GM12878 (cell line): ENCODE results near the gene MTA3. TPM values are rescaled to one million over a fixed set of nuclear protein-coding genes. Genes with fewer than 3 reads are reported as not detected.

ENCODE experiments used
- ATAC-seq: fragments of 200-7000 bp; cut with Tn5 transposase; 3 replicates; pipeline ENCODE4 v1.9.1; 2020; ENCODE audit warnings: mild to moderate bottlenecking, moderate library complexity
- BruUV-seq: library from RNA; stranded (reverse); fragments of 400-500 nt; replicated peaks from 2 replicates; lab custom pipeline; 2021; lab: Mats Ljungman, UMichigan
- CTCF ChIA-PET: fragments of 300-600 bp; sonication (Branson Sonifier 250); formaldehyde crosslinking; extraction: SDS; loops from one replicate; lab custom pipeline; 2021; ENCODE audit warnings: inconsistent platforms; lab: Yijun Ruan, JAX
- POLR2A ChIA-PET: fragments of 350-600 bp; formaldehyde crosslinking; extraction: SDS; loops from one replicate; lab custom pipeline; 2021; ENCODE audit warnings: inconsistent platforms; lab: Charles Lee
- RAD21 ChIA-PET: fragments of 300-600 bp; sonication (Branson Sonifier 250); formaldehyde crosslinking; loops from one replicate; lab custom pipeline; 2023; ENCODE audit warnings: antibody characterized with exemption; ENCODE audit not compliant: unreplicated experiment; lab: Charles Lee
- SMC1A ChIA-PET: fragments of 300-600 bp; sonication (Branson Sonifier 250); formaldehyde crosslinking; loops from one replicate; lab custom pipeline; 2023; ENCODE audit not compliant: unreplicated experiment, uncharacterized antibody; lab: Charles Lee
- DNase-seq: peaks from one replicate; pipeline ENCODE4 v3.0.0-alpha.2; 2011; ENCODE audit warnings: low read depth, low spot score
- FAIRE-seq: peaks from 3 replicates; lab custom pipeline; 2011; peaks lifted over from hg19 to GRCh38; lab: Jason Lieb, UNC
- H2AFZ ChIP-seq: 2 replicates; pipeline ENCODE4 v1.6.0; 2011; ENCODE audit warnings: low read depth, low read length, control low read depth; ENCODE audit not compliant: control insufficient read depth
- H3K27ac ChIP-seq: 2 replicates; pipeline ENCODE4 v1.5.1; 2011; ENCODE audit warnings: control low read depth; ENCODE audit not compliant: control insufficient read depth, insufficient read depth
- H3K27me3 ChIP-seq, 2 experiments: replicated peaks in 1 of 2; 2 replicates each; pipeline versions ENCODE4 v1.6.0 to v1.6.1; 2011; ENCODE audit warnings: low read length in 1 of 2; ENCODE audit not compliant: control insufficient read depth in 2 of 2, insufficient read depth in 2 of 2
- H3K36me3 ChIP-seq, 2 experiments: 2 replicates each; pipeline ENCODE4 v1.5.1; 2011; ENCODE audit warnings: low read length in 1 of 2; ENCODE audit not compliant: control insufficient read depth in 2 of 2, insufficient read depth in 2 of 2
- H3K4me1 ChIP-seq: 2 replicates; pipeline ENCODE4 v1.6.1; 2011; ENCODE audit warnings: mild to moderate bottlenecking, low read length, moderate library complexity, mixed read lengths; ENCODE audit not compliant: control insufficient read depth, insufficient read depth
- H3K4me2 ChIP-seq: 2 replicates; pipeline ENCODE4 v1.6.0; 2011; ENCODE audit warnings: control low read depth; ENCODE audit not compliant: control insufficient read depth, insufficient read depth
- H3K4me3 ChIP-seq: fragments of 200-600 bp; sonication (generic); 2 replicates; pipeline ENCODE4 v1.5.1; 2016
- H3K79me2 ChIP-seq: 2 replicates; pipeline ENCODE4 v1.6.0; 2011; ENCODE audit warnings: low read length; ENCODE audit not compliant: control insufficient read depth, insufficient read depth
- H3K9ac ChIP-seq: 2 replicates; pipeline ENCODE4 v1.8.0; 2011; ENCODE audit warnings: low read length, control low read depth, mixed read lengths; ENCODE audit not compliant: control insufficient read depth, insufficient read depth
- H3K9me3 ChIP-seq: replicated peaks from 3 replicates; pipeline ENCODE4 v1.5.1; 2011; ENCODE audit warnings: mild to moderate bottlenecking, low read length; ENCODE audit not compliant: control insufficient read depth, insufficient read depth
- H4K20me1 ChIP-seq: 2 replicates; pipeline ENCODE4 v1.6.0; 2011; ENCODE audit not compliant: control insufficient read depth, insufficient read depth
- ASH2L ChIP-seq: fragments of 300-600, 200-600 bp; sonication (generic); IDR thresholded peaks from 2 replicates; pipeline ENCODE4 v1.6.1; 2017; ENCODE audit warnings: low read depth, mild to moderate bottlenecking, borderline replicate concordance
- BHLHE40 ChIP-seq, 2 experiments: fragments of 450-650 bp in 1 of 2; IDR thresholded peaks; 2 replicates each; pipeline ENCODE4 v1.6.1; 2011 to 2017; ENCODE audit warnings: low read depth in 2 of 2, borderline replicate concordance in 1 of 2, improper control_type of control experiment in 1 of 2, low read length in 1 of 2, mild to moderate bottlenecking in 1 of 2
- CREB1 ChIP-seq: IDR thresholded peaks from 2 replicates; pipeline ENCODE4 v1.6.1; 2012; ENCODE audit warnings: low read depth, mild to moderate bottlenecking, inconsistent platforms
- EP300 ChIP-seq, 2 experiments: fragments of 150-350 bp in 1 of 2; IDR thresholded peaks; 2 replicates each; pipeline ENCODE4 v1.6.1; 2011 to 2012; ENCODE audit warnings: low read depth in 2 of 2, low read length in 2 of 2, borderline replicate concordance in 1 of 2, improper control_type of control experiment in 1 of 2, inconsistent platforms in 1 of 2; ENCODE audit not compliant: control insufficient read depth in 1 of 2
- FOXM1 ChIP-seq: IDR thresholded peaks from 2 replicates; pipeline ENCODE4 v1.6.1; 2012; ENCODE audit warnings: low read depth, mild to moderate bottlenecking, inconsistent platforms, low read length, moderate library complexity
- HDGF ChIP-seq: fragments of 450-650 bp; IDR thresholded peaks from 2 replicates; pipeline ENCODE4 v1.6.1; 2016; ENCODE audit warnings: antibody characterized with exemption
- MEF2A ChIP-seq: IDR thresholded peaks from 2 replicates; pipeline ENCODE4 v1.6.1; 2011; ENCODE audit warnings: low read depth, mild to moderate bottlenecking, low read length, moderate library complexity; ENCODE audit not compliant: insufficient read depth
- SIX5 ChIP-seq: IDR thresholded peaks from 2 replicates; pipeline ENCODE4 v1.6.1; 2011; ENCODE audit warnings: mild to moderate bottlenecking, low read depth, low read length, moderate library complexity; ENCODE audit not compliant: severe bottlenecking
- ZSCAN29 ChIP-seq: fragments of 450-650 bp; IDR thresholded peaks from 2 replicates; pipeline ENCODE4 v1.6.1; 2017; ENCODE audit warnings: mild to moderate bottlenecking, moderate library complexity
- WGBS: methylation state at CpG from one replicate; pipeline ENCODE4 v1.1.6; 2016; ENCODE audit warnings: low lambda C conversion rate; ENCODE audit not compliant: insufficient replicate concordance, insufficient coverage; ENCODE audit errors: missing lambda C conversion rate; 5-methylcytosine and 5-hydroxymethylcytosine counted together
- in situ Hi-C: fragments of 300-500 bp; cut with MboI; formaldehyde crosslinking; loops from 9 replicates; pipeline ENCODE4 v1.14.3; 2018; ENCODE audit warnings: mixed read lengths
- intact Hi-C: fragments of 100-400 bp; cut with micrococcal nuclease; formaldehyde crosslinking; loops from one replicate; pipeline ENCODE4 v1.14.2; 2022; ENCODE audit not compliant: unreplicated experiment
- polyA plus RNA-seq, 11 experiments: library from polyadenylated mRNA; depleted of rRNA in 4 of 11; unstranded in 6 of 11; stranded (reverse) in 5 of 11; fragments of >200 nt; fragmentation: Nextera tagmentation in 4 of 11; fragmentation: Illumina TruSeq in 1 of 11; extraction: Ambion mirVana in 4 of 11; extraction: Trizol in 1 of 11; gene quantifications; 1 replicate in 1 of 11; 2 replicates in 10 of 11; pipeline versions ENCODE4 v1.2.1 to v1.2.3, GENCODE V29; 2011 to 2016; ENCODE audit warnings: inconsistent platforms in 2 of 11, missing spikeins in 2 of 11, low read depth in 1 of 11
- total RNA-seq, 4 experiments: library from RNA; depleted of rRNA in 3 of 4; stranded (reverse); fragments of >200 nt in 3 of 4; fragmentation: Illumina TruSeq in 1 of 4; extraction: Trizol in 1 of 4; gene quantifications; 2 replicates each; pipeline versions ENCODE4 v1.2.1 to v1.2.3, GENCODE V29; 2013 to 2021
- TF ChIP-seq, protein P1 (sequence below): fragments of 450-650 bp; IDR thresholded peaks from 2 replicates; pipeline ENCODE4 v1.6.1; 2017; ENCODE audit warnings: mild to moderate bottlenecking, low read depth, inconsistent platforms; ENCODE audit not compliant: poor library complexity, severe bottlenecking
- TF ChIP-seq, protein P2 (sequence below): fragments of 450-650 bp; conservative IDR thresholded peaks from 2 replicates; pipeline ENCODE4 v1.6.1; 2017; ENCODE audit warnings: mild to moderate bottlenecking, moderate library complexity
- TF ChIP-seq, protein P3 (sequence below): IDR thresholded peaks from 2 replicates; pipeline ENCODE4 v1.6.1; 2012; ENCODE audit warnings: low read depth, low read length, improper control_type of control experiment

MTA3 gene
- total and polyA plus RNA-seq, 10 of the 15 experiments (the other 5 are each of a cell fraction or from before 2014, with no cell fraction given) = 17.6 to 45.5 (median 26.5) TPM

DNA sequence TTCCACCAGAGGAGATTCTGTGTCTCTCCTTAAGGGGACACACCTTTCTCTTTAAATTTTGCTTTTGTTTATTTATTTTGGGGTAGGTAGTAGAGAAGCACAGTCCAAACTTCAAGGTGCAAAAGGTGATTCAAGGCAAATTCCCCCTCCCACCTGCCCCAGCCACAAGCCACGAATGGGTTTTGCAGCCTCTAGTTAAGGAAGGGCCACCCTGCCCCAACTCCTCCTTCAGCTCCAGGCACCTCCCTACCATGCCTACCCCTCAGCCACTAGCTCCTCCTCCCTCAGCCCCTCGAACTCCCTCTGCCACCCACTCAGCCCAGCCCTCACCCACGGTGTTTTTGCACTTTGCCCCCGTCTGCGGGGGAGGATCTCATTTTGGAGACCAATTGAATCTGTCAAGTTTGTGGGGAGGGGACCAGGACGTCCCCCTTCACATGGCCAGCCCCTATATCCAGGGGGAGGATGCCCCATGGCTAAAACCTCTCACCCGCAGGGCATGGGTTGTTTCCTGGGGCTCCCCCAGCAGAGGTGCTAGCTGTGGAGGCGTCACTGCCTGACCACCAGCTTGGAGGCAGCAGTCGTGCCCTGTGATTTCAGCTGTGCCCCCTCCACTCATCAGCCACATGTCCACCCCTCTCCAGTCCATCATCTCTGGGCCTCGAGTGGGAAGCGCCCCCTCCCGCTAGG lies 219.5 kb downstream of the MTA3 start (continued):
- 0 out of 4 replicates have a peak, but pooled peaks of 1 of the 2 experiments have one; percentile 9 for TF ChIP-seq BHLHE40 (IDR thresholded peaks at IDR 0.05; ENCODE audit: borderline replicate concordance in 1 of 2, low read depth in 2 of 2, low read length in 1 of 2)
- TF ChIP-seq ASH2L = no peak
- TF ChIP-seq, protein P1, sequence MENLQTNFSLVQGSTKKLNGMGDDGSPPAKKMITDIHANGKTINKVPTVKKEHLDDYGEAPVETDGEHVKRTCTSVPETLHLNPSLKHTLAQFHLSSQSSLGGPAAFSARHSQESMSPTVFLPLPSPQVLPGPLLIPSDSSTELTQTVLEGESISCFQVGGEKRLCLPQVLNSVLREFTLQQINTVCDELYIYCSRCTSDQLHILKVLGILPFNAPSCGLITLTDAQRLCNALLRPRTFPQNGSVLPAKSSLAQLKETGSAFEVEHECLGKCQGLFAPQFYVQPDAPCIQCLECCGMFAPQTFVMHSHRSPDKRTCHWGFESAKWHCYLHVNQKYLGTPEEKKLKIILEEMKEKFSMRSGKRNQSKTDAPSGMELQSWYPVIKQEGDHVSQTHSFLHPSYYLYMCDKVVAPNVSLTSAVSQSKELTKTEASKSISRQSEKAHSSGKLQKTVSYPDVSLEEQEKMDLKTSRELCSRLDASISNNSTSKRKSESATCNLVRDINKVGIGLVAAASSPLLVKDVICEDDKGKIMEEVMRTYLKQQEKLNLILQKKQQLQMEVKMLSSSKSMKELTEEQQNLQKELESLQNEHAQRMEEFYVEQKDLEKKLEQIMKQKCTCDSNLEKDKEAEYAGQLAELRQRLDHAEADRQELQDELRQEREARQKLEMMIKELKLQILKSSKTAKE = no peak
- TF ChIP-seq MEF2A = no peak
- TF ChIP-seq HDGF = peak; percentile 69; the same call in 1 of the 2 replicates

DNA sequence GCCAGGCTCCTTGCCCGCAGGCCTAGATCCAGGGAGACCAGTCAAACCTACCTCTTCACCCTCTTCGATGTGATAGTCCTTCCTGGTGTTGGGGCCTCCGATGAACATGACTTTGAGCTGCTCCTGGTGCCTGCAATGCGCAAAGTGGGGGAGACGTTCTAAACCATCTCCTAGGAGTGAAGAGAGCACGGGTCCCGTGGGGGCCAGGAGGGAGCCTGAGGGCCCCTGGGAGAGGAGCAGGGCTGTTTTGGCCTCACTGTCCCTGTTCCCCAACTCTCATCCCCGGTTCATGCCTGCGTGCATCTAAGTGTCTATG lies 220.0 kb downstream of the MTA3 start:
- no peak for DNase-seq
- in situ Hi-C loops = no loop called here

More for the DNA sequence above, 220.0 kb downstream of the MTA3 start:
- no TSS peak for BruUV-seq
- 76% methylated on average over 9 of the region's 9 CpGs for WGBS
- Histone ChIP-seq H4K20me1 (no peaks in the 10 kb centered on the region), H3K27ac (no peak overlapping the region), H3K27me3 (no peaks in the 10 kb centered on the region), H3K9ac (no peak overlapping the region), H2AFZ (no peak overlapping the region), H3K4me3 (no peak overlapping the region), H3K9me3 (no peaks in the 10 kb centered on the region), H3K4me2 (no peak overlapping the region), H3K79me2 (peaks cover 27% of the 10 kb centered on the region), H3K36me3 (no peaks in the 10 kb centered on the region; a peak in 1 of 4 replicates), H3K4me1 (peaks cover 17% of the 10 kb centered on the region)
- ChIA-PET RAD21 (interaction anchor here (0.9 to 1.7 kb wide), 4 partner anchors 8 to 125 kb away, joined by 4 to 9 read pairs (median 6); no protein-coding TSS in a partner anchor), POLR2A (interaction anchor here (0.5 to 2.2 kb wide), 5 partner anchors 9 to 66 kb away, joined by 3 to 11 read pairs (median 5); no protein-coding TSS in a partner anchor), CTCF (interaction anchor here (0.8 kb wide), 1 partner anchor 10 kb away, joined by 3 read pairs; no protein-coding TSS in a partner anchor), SMC1A (interaction anchor here (0.5 to 1.4 kb wide), 3 partner anchors 13 to 37 kb away, joined by 3 read pairs; no protein-coding TSS in a partner anchor)
- ATAC-seq (no peak), FAIRE-seq (no peak)
- TF ChIP-seq CREB1 = no peak
- TF ChIP-seq ZSCAN29 = no peak
- TF ChIP-seq, protein P2, sequence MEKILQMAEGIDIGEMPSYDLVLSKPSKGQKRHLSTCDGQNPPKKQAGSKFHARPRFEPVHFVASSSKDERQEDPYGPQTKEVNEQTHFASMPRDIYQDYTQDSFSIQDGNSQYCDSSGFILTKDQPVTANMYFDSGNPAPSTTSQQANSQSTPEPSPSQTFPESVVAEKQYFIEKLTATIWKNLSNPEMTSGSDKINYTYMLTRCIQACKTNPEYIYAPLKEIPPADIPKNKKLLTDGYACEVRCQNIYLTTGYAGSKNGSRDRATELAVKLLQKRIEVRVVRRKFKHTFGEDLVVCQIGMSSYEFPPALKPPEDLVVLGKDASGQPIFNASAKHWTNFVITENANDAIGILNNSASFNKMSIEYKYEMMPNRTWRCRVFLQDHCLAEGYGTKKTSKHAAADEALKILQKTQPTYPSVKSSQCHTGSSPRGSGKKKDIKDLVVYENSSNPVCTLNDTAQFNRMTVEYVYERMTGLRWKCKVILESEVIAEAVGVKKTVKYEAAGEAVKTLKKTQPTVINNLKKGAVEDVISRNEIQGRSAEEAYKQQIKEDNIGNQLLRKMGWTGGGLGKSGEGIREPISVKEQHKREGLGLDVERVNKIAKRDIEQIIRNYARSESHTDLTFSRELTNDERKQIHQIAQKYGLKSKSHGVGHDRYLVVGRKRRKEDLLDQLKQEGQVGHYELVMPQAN = no peak
- TF ChIP-seq EP300 (IDR thresholded peaks at IDR 0.05; ENCODE audit: borderline replicate concordance in 1 of 2, control insufficient read depth in 1 of 2, low read depth in 2 of 2, low read length in 2 of 2) = no peak
- TF ChIP-seq FOXM1 = no peak
- TF ChIP-seq SIX5 = no peak
- TF ChIP-seq, protein P3, sequence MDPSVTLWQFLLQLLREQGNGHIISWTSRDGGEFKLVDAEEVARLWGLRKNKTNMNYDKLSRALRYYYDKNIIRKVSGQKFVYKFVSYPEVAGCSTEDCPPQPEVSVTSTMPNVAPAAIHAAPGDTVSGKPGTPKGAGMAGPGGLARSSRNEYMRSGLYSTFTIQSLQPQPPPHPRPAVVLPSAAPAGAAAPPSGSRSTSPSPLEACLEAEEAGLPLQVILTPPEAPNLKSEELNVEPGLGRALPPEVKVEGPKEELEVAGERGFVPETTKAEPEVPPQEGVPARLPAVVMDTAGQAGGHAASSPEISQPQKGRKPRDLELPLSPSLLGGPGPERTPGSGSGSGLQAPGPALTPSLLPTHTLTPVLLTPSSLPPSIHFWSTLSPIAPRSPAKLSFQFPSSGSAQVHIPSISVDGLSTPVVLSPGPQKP = no peak
- intact Hi-C loops = no loop called here
